GF-D8 (cell line): ENCODE results near the gene OR13J1.

Experiments used
- DNase-seq: peaks from one replicate; lab custom pipeline; 2025; lab: John Stamatoyannopoulos, UW

Gene OR13J1

DNA sequence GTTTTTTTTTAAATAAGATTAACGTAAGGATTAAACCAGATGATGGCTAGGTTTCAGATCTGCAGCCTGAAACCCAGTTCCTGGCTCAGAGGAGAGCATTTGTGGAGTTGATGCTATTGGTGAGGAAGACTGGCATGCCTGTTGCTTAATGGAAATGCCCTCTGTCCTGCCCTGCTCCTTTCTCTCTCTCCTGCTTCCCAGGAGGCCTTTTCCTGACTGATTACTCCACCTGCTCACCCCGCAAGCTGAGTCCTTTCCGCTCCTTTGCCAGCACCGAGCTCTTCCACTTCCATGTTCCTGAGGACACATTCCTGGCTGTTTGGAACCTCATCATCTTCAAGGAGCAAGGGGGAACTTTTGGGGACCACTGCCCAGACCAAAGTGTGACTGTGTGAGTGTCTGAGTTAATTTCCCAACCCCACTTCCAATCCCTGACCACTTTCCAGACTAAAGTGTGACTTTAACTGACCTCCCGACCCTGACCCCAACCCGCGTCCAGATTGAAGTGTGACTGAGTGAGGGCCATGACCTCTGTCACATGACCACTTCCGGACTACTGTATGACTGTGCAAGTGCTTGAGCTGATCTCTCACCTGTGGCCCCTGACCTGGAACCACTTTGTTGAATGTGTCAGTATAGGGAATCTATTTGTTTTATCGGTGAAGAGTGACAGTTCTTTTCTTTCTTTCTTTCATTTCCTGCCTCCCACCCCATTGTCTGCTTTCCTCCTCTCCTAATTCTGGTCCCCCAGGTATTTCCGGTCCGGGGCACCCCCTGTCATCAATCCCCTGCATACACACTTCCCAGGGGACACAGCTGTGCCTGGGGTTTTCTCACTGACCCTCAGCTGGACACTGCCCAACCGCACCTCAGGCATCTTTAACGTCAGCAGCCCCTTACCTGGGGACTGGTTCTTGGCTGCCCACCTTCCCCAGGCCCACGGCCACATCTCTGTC is 35.7 kb downstream of the OR13J1 start:
- DNase-seq, result no peak

DNA sequence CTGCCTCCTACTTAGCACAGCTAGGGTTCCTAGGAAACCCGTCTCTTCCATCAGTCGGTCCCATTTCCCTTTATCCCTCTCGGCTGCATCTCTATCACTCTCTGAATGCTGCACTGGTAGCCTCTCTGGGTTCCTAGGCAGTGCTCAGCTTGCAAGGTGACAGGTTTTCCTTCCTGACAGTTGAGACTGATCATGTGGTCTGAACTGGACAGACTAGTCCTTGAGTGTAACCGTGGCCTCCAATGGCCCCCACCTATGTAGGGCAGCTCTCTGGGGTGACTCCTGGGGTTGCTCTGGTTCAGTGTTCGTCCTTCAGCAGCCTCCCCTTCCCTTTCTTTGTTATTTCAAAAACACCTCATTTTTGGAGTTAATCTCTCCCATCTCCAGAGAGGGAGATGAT is 37.4 kb downstream of the OR13J1 start:
- DNase-seq, result no peak

DNA sequence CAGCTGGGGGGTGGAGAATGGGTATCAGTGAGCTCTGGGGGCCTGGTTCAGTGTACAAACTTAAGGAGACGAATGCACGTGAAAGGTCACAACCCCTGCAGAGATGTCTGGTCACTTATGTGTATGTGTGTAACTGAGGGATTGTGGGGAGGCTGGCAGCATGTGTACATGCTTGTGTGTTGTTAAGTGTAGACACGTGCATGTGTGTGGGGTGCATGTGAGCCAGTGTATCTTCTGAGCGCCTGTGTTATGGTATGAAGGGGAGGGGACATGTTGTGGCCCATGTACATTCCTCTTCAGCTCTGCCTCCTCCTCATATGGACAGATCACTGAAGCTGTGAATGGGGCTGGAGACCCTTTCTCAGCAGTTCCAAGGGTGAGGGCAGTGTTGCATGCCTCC is 39.2 kb downstream of the OR13J1 start:
- no peak for DNase-seq

DNA sequence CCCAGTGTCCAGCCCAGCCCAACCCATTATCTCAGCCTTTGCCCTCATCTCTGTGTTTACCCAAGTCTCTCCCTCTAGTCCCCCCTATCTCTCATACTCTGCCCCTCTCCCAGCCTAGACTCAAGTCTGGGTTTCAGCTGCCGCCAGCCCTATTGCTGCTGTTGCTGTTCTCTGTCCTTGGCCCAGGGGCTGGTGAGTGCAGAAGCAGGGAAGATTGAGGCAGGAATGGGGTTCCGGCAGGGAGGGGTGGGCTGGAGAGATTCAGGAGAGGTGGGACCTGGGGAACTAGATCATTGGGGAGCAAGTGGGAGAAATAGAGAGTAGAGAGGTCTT is 40.5 kb downstream of the OR13J1 start:
- no peak for DNase-seq

DNA sequence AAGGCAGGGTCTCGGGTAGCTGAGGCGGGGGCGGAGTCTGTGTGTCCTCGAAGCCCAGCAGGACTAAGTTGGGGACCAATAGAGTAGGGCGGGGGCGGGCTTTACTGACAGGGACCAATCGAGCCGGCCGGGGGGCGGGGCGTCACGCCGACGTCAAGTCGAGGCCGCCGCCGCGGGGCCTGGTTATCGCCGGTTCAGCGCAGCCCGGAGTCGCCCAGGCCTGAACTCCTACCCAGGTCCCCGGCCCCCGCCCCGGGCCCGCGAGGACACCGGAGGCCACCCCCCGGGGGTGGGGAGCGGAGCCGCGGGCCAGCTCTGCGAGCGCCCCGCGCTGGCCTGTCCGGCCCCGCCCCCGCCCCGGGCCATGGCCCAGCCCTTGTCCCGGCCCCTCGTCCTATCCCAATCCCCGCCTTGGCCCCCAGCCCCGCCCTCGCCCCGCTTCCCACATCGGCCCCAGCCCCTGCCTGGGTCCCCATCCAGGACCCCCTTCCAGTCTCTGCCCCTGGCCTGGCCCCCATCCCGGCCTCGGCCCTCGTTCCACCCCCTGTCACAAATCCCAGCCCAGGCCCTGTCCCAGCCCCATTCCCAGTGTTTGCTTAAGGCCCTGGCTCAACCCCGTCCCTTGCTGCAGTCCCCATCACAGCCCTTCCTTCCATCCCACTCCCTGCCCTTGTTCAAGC is 41.0 kb downstream of the OR13J1 start, which contains the start of gene TMEM8B:
TMEM8B (plus strand) TSS at position 145 of the 680 bp plus-strand sequence; CDS start at position 365, 220 bp downstream.
- no peak for DNase-seq

DNA sequence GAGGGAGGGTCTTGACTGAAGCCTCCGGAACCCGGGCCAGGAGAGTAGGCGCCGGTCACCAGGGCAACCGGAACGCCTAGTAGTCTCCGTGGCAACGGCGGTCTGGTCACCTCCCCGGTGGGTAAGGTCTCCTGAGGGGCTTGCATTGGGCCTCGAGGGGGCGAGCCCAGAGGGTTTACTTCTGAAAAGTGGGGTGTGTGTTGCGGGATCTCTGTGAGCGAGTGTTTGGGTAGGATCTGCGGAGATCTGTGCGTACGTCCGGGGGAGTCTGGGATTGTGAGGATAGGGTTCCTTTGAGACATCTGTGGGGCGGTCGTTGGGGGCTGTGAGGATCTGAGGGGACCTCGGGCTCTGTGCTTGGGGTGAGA is 41.5 kb downstream of the OR13J1 start, which contains the start of gene FAM221B:
FAM221B (minus strand) TSS at position 17 of the 368 bp plus-strand sequence. CDS start 2,571 bp downstream, outside the sequence.
- no peak for DNase-seq

DNA sequence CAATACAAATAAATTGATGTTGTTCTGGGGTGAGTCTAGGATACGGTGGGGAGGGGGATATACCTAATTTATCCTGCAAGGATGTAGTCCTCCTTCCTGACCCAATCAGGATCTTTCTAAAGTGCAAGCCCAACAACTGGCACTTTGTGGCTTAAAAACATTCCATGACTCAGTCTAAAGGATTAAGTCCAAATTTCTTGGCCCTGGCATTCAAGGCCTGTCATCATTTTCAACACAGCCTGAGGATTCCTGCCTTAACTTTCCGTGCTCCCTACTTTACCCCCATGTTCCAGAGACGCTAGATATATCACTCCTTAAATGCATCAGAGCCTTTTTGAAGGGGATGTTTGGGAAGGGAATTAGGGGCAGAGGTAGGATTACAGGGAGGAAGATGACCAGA is 42.7 kb downstream of the OR13J1 start:
- DNase-seq, result no peak

DNA sequence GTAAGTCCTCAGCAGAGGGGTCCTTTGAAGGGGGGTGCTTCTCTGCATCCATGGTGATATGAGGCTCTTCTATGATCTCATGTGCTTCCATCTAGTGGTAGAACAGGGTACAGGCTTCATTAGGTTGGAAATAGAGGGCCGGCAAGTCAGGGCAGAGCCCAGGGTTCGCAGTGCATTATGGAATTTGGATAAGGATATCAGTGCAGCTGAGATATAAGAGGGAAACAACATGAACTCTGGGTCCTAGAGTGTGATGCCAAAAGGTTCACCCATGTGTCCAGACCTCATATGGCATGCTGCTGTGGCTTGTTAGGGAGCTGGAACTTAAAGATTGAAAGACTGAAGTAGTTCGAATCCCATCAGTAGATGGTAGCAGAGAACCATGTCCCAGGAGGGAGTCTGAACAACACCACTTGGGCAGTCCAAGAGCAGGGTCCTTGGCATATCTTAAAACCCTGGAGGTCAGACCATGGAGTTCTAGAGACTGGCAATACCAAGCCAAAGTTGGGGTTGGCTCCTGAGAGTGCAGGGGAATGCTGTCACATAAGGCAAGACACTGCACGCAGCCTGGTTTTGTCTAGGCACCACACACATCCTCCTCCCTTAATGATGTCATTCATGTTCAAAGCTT is 44.0 kb downstream of the OR13J1 start:
- peak; percentile 24 for DNase-seq

DNA sequence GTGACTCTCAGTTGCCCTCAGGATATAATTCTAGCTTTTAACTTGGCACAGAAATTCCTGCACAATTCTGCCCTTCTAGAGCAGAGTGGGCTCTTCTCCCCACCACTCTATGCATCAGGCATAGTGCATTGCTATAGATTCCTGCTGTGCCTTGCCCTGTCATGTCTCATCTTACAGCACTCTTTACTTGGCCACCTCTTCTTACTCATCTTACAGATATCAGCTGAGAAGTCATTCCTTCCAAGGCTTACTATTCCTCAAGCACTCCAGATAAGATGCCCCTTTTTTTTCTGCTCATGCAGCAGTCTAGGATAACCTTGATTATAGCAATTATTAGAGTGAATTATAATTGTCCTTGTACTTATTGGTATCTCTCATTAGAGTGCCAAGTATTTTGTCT is 47.3 kb downstream of the OR13J1 start:
- DNase-seq, result no peak

DNA sequence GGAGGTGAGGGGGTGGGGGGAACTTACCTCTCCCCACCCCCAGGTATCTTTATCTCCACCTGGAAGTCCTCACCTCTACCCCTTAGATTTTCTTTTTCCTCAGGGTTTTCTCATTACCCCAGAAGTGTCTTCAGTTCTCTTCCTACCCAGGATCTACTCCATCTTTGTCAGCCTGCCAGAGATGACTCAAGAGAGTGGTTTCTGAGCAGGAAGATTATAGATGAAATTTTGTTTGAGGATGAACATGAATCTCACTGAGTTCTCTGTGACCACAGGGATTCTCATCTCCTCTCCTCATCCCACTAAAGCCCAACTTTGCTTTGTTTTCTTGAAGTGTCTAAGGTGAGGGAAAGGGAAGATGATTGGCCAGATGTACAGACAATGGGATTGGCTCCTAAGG is 50.1 kb downstream of the OR13J1 start:
- DNase-seq, result no peak
